Ovary (tissue), 3 donors: ENCODE results near the gene ULBP2.
"Not testable (repeated sequence)": the region's sequence is repeated elsewhere in the genome, so short reads cannot be mapped to it uniquely, and the experiment has no call there.

Source experiments
- CTCF ChIP-seq, 3 donors: fragments of 450-650 bp in 2 of 3; fragments of 200-600 bp in 1 of 3; IDR thresholded peaks; one replicate each; pipeline versions ENCODE4 v1.5.1 to v1.8.0; 2016 to 2022; ENCODE audit warnings: antibody characterized with exemption in 3 of 3, mild to moderate bottlenecking in 1 of 3
- EP300 ChIP-seq: sonication (generic); formaldehyde crosslinking; IDR thresholded peaks from one replicate; pipeline ENCODE4 v1.6.1; 2017; ENCODE audit warnings: antibody characterized with exemption
- POLR2A ChIP-seq: fragments of 450-650 bp; IDR thresholded peaks from one replicate; pipeline ENCODE4 v1.6.1; 2017; ENCODE audit warnings: antibody characterized with exemption, mild to moderate bottlenecking, moderate library complexity
- donor health status: DM: no; HTN: no; CAD: no.

GRCh38 chr6:149953390-149953789, 11.6 kb downstream of the ULBP2 start:
- TF ChIP-seq CTCF (IDR thresholded peaks at IDR 0.05); POLR2A; EP300: not testable (repeated sequence)
